Thyroid gland (tissue), 4 donors: ENCODE measurements around the gene RAB23.

ENCODE experiments used
- POLR2A ChIP-seq, 2 donors: fragments of 450-650 bp; IDR thresholded peaks; one replicate each; pipeline ENCODE4 v1.6.1; 2017; ENCODE audit warnings: antibody characterized with exemption in 2 of 2, mild to moderate bottlenecking in 2 of 2, moderate library complexity in 1 of 2
- TF ChIP-seq, protein P1 (sequence below), 6 experiments: fragments of 200-600 bp in 3 of 6; fragments of 450-650 bp in 3 of 6; sonication (generic) in 3 of 6; IDR thresholded peaks; one replicate each; pipeline ENCODE4 v1.5.1; 2016 to 2019; ENCODE audit warnings: antibody characterized with exemption in 6 of 6, mild to moderate bottlenecking in 2 of 6, inconsistent platforms in 1 of 6, moderate library complexity in 1 of 6

DNA sequence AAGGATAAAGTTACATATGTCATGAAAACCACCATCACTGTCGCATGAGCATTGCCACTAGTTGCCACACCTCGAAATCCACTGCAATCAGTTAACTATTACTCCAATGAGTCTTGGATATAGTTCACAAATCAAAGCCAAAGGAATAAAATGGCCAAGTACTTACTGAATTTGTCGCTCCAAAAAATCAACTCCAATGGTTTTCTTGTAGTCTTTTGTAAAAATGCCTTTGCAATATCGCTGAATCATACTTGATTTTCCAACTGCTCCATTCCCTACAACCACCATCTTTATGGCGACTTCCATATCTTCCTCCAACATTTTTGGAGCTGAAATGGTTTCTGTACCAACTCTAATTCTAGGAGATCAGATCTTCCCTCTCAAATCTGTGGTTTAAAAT is 12.0 kb downstream of the RAB23 start:
- TF ChIP-seq POLR2A (IDR thresholded peaks at IDR 0.05): no peak
- TF ChIP-seq, protein P1, sequence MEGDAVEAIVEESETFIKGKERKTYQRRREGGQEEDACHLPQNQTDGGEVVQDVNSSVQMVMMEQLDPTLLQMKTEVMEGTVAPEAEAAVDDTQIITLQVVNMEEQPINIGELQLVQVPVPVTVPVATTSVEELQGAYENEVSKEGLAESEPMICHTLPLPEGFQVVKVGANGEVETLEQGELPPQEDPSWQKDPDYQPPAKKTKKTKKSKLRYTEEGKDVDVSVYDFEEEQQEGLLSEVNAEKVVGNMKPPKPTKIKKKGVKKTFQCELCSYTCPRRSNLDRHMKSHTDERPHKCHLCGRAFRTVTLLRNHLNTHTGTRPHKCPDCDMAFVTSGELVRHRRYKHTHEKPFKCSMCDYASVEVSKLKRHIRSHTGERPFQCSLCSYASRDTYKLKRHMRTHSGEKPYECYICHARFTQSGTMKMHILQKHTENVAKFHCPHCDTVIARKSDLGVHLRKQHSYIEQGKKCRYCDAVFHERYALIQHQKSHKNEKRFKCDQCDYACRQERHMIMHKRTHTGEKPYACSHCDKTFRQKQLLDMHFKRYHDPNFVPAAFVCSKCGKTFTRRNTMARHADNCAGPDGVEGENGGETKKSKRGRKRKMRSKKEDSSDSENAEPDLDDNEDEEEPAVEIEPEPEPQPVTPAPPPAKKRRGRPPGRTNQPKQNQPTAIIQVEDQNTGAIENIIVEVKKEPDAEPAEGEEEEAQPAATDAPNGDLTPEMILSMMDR (IDR thresholded peaks at IDR 0.05): no peak
